ENCODE data around the gene RAB40C.
A peak's percentile ranks its signal among the peaks of the same experiment; 100 is the strongest.

The RAB40C gene

DNA sequence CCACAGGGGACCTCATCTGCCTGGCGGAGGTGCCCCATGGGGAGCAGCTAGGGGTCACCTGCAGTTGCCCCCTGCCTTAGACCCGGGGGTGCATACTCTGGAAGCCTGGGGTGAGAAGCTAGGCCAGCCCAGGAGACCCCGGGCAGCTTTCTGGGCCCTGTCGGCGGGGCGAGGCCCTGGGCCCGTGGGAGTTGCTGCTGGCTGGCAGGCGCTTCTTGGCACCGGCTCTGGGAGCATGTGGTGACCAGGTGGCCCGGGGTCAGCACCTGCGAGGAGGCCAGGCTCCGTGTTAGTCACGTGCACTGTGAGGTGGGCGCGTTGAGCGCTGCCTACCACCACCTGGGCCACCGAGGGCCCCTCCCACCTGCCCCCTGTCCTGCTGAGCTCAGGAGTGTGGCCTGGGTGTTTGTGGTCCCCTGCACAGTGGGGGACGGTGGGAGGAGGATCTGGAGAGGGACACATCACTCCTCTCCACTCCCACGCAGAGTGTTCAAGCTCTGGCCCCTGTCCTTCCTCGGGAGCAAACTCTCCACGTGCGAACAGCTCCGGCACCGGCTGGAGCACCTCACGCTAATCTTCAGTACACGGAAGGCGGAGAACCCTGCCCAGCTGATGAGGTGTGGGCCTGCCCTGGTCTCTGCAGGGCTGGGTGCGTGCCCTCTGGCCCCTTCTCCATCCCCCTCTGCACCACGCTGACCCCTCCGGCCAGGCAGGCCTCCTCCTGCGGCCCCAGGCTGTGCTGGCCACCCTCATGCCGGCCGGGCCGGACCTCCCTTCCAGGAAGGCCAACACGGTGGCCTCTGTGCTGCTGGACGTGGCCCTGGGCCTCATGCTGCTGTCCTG, 14.3 kb upstream of the RAB40C start:
- DNase-seq (ENCODE audit: low spot score), result no peak

DNA sequence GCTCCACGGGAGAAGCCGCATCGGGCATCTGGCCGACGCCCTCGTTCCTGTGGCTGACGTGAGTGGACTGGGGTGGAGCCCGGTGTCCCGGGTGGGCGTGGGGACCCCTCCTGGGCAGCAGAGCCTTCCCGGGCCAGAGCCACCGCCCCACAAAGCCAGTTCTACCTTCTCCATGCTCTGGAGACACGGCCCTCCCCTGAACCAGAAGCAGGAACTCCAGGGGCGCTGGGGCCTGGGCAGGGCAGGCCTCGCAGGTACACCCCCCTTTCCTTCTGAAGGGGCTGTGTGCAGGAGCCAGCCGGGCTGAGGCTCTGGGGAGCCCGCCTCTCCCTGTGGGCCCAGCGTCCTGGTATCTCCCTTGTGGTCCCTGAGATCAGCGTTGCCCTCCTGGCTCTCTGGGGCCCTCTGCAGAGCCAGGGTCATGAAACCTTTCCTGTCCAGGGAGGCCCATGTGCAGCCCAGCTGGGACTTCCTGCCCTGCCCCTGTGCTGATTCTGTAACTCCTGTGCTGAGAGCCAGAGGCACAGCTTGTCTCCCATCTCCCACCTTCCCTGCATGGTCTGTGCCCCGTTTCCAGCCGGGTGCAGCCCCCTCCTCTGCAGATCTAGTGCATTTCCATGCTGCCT, 13.6 kb upstream of the RAB40C start:
- DNase-seq (ENCODE audit: low spot score), result no peak

- no peak for DNase-seq (ENCODE audit: low spot score)
These were observed 13.1 kb upstream of the RAB40C start for GRCh38 chr16:576823-577201.

GRCh38 chr16:577796-578195, 12.1 kb upstream of the RAB40C start:
- no peak for DNase-seq (ENCODE audit: low spot score)

DNA sequence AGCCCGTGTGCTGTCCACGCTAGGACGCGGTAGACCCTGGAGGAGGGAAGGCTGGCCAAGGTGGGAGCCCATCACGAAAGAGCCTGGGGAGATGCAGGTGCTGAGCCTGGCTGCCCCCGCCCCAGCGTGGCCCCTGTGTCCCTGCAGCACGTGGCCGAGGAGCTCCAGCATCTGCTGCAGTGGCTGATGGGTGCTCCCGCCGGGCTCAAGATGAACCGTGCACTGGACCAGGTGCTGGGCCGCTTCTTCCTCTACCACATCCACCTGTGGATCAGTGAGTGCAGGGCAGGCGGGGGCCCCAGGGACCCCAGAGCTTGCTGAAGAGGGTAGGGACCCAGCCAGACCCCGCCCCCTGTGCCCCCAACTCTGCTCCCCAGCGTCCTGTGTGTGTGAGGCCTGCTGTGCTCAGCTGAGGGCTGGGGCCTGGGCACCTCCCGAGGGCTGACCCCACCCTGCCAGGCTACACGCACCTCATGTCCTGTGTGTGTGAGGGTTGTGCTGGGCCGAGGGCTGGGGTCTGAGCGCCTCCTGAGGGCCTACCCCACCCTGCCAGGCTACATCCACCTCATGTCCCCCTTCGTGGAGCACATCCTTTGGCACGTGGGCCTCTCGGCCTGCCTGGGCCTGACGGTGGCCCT, 11.5 kb upstream of the RAB40C start:
- no peak for DNase-seq (ENCODE audit: low spot score)

DNA sequence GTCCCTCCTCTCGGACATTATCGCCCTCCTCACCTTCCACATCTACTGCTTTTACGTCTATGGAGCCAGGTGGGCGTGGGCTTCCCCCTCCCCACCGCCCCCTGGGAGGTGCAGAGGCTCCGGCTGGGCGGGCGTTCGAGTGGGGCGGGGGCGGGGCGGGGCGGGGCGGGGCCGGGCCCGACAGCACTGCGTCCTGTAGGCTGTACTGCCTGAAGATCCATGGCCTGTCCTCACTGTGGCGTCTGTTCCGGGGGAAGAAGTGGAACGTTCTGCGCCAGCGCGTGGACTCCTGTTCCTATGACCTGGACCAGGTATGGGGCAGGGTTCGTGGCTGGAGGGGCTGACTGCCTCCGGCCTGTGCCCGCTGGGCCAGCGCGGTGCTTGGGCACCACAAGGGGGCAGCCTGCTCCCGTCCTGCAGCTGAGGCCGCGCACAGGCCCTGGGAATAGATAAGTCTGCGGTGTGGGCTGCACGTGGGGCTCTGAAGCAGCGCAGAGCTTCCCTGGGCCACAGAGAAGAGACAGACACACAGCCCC, 10.9 kb upstream of the RAB40C start:
- peak; percentile 72 for DNase-seq (ENCODE audit: low spot score)

GRCh38 chr16:580141-580945, 9.5 kb upstream of the RAB40C start:
- DNase-seq (ENCODE audit: low spot score), result no peak

GRCh38 chr16:580946-581498, 8.8 kb upstream of the RAB40C start:
- DNase-seq (ENCODE audit: low spot score), result no peak

DNA sequence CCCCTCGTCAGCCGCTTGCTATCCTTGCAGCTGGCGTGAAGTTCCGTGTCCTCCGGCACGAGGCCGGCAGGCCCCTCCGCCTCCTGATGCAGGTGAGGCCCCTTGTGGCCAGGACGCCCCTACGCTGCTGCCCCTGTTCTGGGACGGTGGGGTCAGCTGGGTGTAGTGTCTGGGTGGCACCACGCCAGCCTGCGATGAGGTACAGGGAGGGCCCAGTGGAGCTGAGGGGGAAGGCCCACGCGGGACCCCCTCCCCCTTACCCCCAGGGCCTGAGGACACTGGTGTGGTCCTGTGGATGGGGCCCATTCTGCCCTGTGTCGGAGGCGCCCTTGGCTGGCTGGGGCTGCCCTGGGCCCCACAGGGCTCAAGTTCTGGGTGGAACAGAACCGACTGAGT, 7.7 kb upstream of the RAB40C start:
- no peak for DNase-seq (ENCODE audit: low spot score)

DNA sequence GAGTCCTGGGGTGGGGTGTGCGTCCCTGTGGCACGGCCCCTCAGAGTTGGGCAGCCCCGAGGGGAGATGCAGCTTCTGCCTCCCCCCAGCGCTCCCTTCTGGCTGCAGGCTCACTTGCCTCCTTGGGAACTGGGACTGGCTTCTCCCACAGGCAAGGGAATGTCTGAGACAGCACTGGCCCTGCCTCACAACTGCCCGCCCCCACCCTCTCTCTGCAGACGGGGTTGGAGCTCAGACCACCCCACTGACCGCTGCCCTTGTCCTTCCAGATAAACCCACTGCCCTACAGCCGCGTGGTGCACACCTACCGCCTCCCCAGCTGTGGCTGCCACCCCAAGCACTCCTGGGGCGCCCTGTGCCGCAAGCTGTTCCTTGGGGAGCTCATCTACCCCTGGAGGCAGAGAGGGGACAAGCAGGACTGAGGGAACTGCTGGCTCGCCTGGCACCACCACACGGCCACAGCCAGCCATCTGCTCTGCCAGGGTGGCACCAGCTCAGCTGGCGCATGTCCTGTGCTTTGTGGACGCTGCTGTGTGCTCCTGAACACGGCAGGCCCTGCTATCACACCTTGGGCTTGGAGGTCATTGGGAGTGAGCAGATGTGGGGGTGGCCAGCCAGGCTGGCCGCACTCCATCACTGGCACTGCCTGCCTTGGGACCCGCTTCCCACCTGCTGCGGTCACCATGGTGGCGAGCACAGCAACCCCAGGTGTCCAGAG, 7.1 kb upstream of the RAB40C start:
- no peak for DNase-seq (ENCODE audit: low spot score)

DNA sequence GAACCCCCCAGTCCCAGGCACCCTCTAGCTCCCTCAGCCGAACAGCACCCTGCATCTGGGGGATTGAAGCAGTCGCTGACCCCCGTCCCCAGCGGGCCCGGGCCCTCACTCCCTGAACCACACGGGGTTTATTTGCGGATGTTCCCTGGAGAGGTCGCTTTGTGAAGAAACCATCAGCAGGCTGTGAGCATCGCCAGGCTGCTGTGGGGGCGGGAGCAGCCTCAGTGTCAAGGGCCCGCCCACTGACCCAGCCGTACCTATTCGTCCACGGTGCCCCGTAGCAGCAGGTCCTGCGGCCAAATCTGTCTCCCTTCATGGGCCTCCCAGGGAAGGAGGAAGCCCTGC, 6.4 kb upstream of the RAB40C start:
- DNase-seq (ENCODE audit: low spot score), result no peak

- DNase-seq (ENCODE audit: low spot score), result no peak
These were observed 5.9 kb upstream of the RAB40C start for GRCh38 chr16:583815-584591.

- no peak for DNase-seq (ENCODE audit: low spot score)
These were observed 4.5 kb upstream of the RAB40C start for GRCh38 chr16:585351-585750.

GRCh38 chr16:586047-586644, 3.7 kb upstream of the RAB40C start:
- DNase-seq (ENCODE audit: low spot score), result no peak

GRCh38 chr16:586645-587590, 2.9 kb upstream of the RAB40C start:
- no peak for DNase-seq (ENCODE audit: low spot score)

DNA sequence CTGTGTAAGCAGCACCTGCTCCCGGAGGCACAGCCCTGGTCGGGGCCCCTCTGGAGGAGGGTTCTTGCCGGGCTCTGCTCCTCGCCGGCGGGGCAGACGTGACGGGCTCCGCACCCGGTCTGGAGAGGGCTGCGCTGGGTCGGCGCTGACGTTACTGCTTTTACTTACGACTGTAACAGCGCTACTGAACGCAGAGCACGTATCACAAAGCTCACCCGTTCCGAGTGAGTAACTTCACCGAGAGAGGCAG, 1.3 kb upstream of the RAB40C start:
- no peak for DNase-seq (ENCODE audit: low spot score)

GRCh38 chr16:588889-589657, 793 bp upstream of the RAB40C start:
- peak; percentile 98 for DNase-seq (ENCODE audit: low spot score)

- peak; percentile 67 for DNase-seq (ENCODE audit: low spot score)
These were observed 435 bp downstream of the RAB40C start for GRCh38 chr16:590188-590814.
